Measurements from ENCODE around the gene STAG1. TPM values are rescaled to one million over a fixed set of nuclear protein-coding genes. Genes with fewer than 3 reads are reported as not detected.
"Not testable (repeated sequence)": the region's sequence is repeated elsewhere in the genome, so short reads cannot be mapped to it uniquely, and the experiment has no call there.

The STAG1 gene
- total RNA-seq, 1 donor from 2014 or later = 40.9 TPM

GRCh38 chr3:136725468-136725867 is 26.7 kb downstream of the STAG1 start:
- Mint-ChIP-seq H3K9me3 (ENCODE audit: low read depth) (no peaks in the 10 kb centered on the region), H3K4me1 (ENCODE audit: low read depth) (peaks cover 41% of the 10 kb centered on the region), H3K27me3 (ENCODE audit: low read depth) (no peaks in the 10 kb centered on the region), H3K27ac (ENCODE audit: unreplicated experiment) (no peak overlapping the region), H3K4me3 (ENCODE audit: unreplicated experiment) (no peak overlapping the region), H3K36me3 (ENCODE audit: low read depth) (no peaks in the 10 kb centered on the region)
- no peak for DNase-seq (ENCODE audit: low spot score)
- TF ChIP-seq CTCF (IDR thresholded peaks at IDR 0.05) = no peak

- not testable (repeated sequence) for H3K4me3 Mint-ChIP-seq (ENCODE audit: unreplicated experiment); H3K36me3 Mint-ChIP-seq (ENCODE audit: low read depth); H3K27ac Mint-ChIP-seq (ENCODE audit: unreplicated experiment); DNase-seq (ENCODE audit: low spot score); H3K27me3 Mint-ChIP-seq (ENCODE audit: low read depth); H3K9me3 Mint-ChIP-seq (ENCODE audit: low read depth)
- peaks cover 31% of the 10 kb centered on the region for H3K4me1 Mint-ChIP-seq (ENCODE audit: low read depth)
Measured at GRCh38 chr3:136722916-136723315, 29.3 kb downstream of the STAG1 start.

- not testable (repeated sequence) for DNase-seq (ENCODE audit: low spot score); H3K9me3 Mint-ChIP-seq (ENCODE audit: low read depth); H3K36me3 Mint-ChIP-seq (ENCODE audit: low read depth); H3K27ac Mint-ChIP-seq (ENCODE audit: unreplicated experiment); H3K4me3 Mint-ChIP-seq (ENCODE audit: unreplicated experiment); H3K27me3 Mint-ChIP-seq (ENCODE audit: low read depth)
- peaks cover 31% of the 10 kb centered on the region for H3K4me1 Mint-ChIP-seq (ENCODE audit: low read depth)
Measured at GRCh38 chr3:136722399-136722798, 29.8 kb downstream of the STAG1 start.

GRCh38 chr3:136720091-136720490 is 32.1 kb downstream of the STAG1 start:
- no peak overlapping the region for H3K27ac Mint-ChIP-seq (ENCODE audit: unreplicated experiment)
- TF ChIP-seq CTCF (IDR thresholded peaks at IDR 0.05) = no peak
- no peaks in the 10 kb centered on the region for H3K9me3 Mint-ChIP-seq (ENCODE audit: low read depth)
- no peaks in the 10 kb centered on the region for H3K36me3 Mint-ChIP-seq (ENCODE audit: low read depth)
- H3K27me3 Mint-ChIP-seq (ENCODE audit: low read depth) = no peaks in the 10 kb centered on the region
- no peak overlapping the region for H3K4me3 Mint-ChIP-seq (ENCODE audit: unreplicated experiment)
- H3K4me1 Mint-ChIP-seq (ENCODE audit: low read depth) = peaks cover 14% of the 10 kb centered on the region
- no peak for DNase-seq (ENCODE audit: low spot score)

GRCh38 chr3:136716629-136717028 is 35.5 kb downstream of the STAG1 start:
- H3K9me3 Mint-ChIP-seq (ENCODE audit: low read depth) = no peaks in the 10 kb centered on the region
- H3K27me3 Mint-ChIP-seq (ENCODE audit: low read depth) = no peaks in the 10 kb centered on the region
- peaks cover 8% of the 10 kb centered on the region for H3K4me1 Mint-ChIP-seq (ENCODE audit: low read depth)
- TF ChIP-seq CTCF (IDR thresholded peaks at IDR 0.05) = no peak
- no peaks in the 10 kb centered on the region for H3K36me3 Mint-ChIP-seq (ENCODE audit: low read depth)
- no peak overlapping the region for H3K4me3 Mint-ChIP-seq (ENCODE audit: unreplicated experiment)
- H3K27ac Mint-ChIP-seq (ENCODE audit: unreplicated experiment) = no peak overlapping the region
- no peak for DNase-seq (ENCODE audit: low spot score)

DNA sequence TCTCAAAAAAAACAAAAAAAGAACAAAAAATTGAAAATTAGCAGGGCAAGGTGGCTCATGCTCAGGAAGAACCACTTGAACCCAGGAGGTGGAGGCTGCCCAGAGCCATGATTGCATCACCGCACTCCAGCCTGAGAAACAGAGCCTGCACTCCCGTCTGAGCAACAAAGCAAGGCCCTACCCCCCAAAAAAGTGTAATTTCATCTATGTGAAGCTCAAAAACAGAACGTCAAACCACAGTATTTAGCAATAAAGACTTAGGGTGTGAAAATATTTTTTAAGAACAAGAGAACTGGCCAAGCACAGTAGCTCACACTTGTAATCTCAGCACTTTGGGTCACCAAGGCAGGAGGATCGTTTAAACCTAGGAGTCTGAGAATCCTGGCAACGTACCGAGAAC is 38.2 kb downstream of the STAG1 start:
- no peak for TF ChIP-seq CTCF (IDR thresholded peaks at IDR 0.05)
- Mint-ChIP-seq H3K4me3 (ENCODE audit: unreplicated experiment) (no peak overlapping the region), H3K27ac (ENCODE audit: unreplicated experiment) (no peak overlapping the region), H3K9me3 (ENCODE audit: low read depth) (no peaks in the 10 kb centered on the region), H3K27me3 (ENCODE audit: low read depth) (no peaks in the 10 kb centered on the region), H3K36me3 (ENCODE audit: low read depth) (no peaks in the 10 kb centered on the region), H3K4me1 (ENCODE audit: low read depth) (peaks cover 11% of the 10 kb centered on the region)
- no peak for DNase-seq (ENCODE audit: low spot score)

Measured in chondrocyte (in vitro differentiated cells).